GM18951 (cell line): ENCODE results near the gene TMEM129.
A peak's percentile ranks its signal among the peaks of the same experiment; 100 is the strongest.

ENCODE experiments used
- POLR2A ChIP-seq: IDR thresholded peaks from 4 replicates; pipeline ENCODE4 v1.6.1; 2011; ENCODE audit warnings: mild to moderate bottlenecking; ENCODE audit not compliant: insufficient read length, insufficient read depth; ENCODE audit errors: extremely low read depth
- in situ Hi-C: fragments of 300-500 bp; cut with MboI; formaldehyde crosslinking; loops from one replicate; pipeline ENCODE4 v1.12.0; 2022; ENCODE audit warnings: low sequenced_read_pairs, mixed read lengths, inconsistent platforms; ENCODE audit not compliant: unreplicated experiment

TMEM129 gene

DNA sequence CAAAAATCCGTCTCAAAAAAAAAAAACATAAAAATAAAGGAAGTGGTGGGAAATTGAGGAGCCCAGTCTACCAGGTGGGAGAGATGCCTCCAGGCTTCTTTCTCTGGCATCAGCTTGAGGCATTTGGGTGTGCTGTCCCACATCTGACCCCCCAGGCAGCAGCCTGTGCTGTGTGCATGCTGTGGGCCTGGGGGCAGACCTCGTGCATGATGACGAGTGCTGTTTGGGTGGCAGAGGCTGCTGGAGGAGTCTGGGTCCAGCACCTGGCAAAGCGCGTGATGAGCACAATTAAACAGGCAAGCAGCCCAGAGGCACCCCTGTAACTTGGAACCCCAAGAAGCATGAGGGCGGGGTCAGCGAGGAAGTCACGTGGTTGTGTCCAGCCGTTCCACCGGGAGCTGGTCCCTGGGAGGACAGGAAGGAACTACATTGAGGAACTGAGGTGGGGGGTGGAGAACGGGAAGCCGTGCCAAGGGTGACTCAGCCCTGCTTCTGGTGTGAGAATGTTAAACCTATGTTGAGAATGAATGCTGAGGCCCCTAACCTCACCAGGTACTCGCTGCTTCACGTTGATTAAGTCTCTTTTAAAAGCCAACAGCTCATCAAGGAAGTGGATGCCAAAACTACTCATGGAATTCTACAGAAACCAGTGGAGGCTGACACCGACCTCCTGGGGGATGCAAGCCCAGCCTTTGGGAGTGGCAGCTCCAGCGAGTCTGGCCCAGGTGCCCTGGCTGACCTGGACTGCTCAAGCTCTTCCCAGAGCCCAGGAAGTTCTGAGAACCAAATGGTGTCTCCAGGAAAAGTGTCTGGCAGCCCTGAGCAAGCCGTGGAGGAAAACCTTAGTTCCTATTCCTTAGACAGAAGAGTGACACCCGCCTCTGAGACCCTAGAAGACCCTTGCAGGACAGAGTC lies 6.3 kb upstream of the TMEM129 start:
- in situ Hi-C loops: no loop called here
- TF ChIP-seq POLR2A: no peak

DNA sequence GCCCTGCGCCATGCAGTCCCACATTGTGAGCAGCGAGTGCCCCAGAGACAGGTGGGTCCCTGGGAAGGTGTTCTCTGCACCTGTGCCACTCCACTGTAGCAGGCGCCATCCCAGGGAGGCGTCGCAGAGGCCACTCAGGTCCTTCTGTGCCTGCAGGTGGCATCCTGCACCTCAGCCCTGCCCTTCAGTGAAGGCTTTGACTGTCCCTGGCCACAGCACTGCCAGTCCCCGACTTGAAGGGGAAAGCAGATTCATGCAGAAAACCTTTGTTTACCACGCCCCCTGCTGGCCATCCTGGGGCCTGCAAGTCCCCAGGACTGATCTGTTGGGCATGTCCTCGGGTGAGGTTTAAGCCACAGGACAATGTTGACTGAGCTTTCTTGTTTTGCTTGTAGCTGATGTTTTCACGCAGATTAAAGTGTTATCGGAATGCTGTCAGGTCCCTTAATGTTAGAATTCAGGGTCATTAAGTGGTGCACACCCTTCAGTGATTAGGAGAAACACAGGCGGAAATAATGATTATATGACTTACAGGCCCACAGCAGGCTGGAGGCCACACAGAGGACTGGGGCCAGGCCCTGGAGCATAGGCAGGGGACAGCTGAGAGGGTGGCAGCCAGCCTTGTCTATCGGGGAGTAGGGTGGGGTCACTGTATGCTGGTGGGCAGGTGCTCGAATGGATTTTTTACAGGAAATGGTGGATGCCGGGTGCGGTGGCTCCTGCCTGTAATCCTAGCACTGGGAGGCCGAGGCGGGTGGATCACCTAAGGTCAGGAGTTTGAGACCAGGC lies 5.2 kb upstream of the TMEM129 start:
- TF ChIP-seq POLR2A: no peak
- in situ Hi-C loops: no loop called here

DNA sequence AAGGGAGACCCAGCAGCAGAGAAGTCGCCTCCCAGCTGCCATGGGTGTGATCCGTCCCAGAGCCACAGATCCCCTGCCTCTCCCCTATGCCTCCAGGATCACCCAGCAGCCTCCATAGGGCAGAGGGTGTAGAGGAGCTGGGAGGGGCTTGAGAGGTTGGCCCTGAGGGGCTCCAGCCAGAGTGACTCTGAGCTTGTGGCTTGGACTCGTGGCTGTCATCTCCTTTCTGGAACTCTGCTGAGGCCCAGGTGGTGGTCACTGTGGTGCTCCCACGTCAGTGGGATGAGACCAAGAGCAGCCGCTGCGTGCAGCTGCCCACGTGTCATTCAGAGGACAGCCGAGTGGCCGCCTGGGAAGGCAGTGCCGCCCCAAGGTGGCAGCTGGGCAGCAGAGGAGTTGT lies 4.4 kb upstream of the TMEM129 start:
- TF ChIP-seq POLR2A: no peak
- in situ Hi-C loops: no loop called here

DNA sequence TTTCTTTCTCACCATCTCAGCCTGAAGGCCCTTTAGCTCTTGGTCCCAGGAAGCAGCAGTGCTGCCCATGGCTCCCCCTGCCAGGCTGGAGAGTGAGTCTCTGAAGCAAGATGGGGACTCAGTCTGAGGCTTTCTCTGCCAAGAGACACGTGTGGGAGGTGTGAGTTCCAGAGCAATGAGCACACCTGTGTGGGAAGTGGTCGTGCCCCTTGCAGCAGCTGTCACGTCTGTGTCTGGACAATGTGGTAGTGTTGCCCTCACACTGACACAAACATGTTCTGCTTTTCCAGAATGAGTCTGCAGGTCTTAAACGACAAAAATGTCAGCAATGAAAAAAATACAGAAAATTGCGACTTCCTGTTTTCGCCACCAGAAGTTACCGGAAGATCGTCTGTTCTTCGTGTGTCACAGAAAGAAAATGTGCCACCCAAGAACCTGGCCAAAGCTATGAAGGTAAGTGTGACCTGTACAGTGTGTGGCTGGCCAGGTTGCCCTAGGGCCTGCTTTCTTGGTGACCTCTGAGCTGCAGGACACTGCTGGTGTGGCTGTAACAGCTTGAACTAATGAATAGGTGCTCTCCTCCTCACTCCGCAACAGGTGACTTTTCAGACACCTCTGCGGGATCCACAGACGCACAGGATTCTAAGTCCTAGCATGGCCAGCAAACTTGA lies 2.1 kb upstream of the TMEM129 start:
- TF ChIP-seq POLR2A: no peak
- in situ Hi-C loops: no loop called here

DNA sequence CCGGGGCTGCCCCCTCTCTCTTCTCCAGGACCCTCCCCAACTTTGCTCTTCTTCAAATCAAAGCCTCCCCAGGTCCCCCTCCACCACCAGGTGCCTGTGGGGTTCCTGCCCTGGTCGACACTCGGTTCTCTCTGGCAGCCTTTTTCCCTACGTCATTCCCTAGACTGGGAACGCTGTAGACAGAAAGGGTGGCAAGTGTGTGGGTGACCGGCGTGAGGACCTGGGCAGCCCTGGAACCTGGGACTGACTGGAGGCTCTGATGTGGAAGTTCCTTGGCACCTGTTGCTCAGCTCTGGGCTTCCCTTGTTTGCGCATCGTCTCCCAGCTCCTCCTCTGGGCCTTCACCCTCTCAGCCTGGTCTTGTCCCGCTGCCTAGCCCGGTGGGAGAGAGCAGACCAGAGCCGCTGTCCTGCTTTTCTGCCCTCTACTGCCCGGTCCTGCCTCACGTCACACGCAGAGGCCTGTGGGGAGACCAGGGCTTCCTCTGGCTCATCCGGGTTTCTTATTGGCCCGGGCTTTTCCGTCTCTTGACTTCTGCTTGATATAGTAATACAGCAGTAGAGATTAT lies 1.5 kb upstream of the TMEM129 start:
- no peak for TF ChIP-seq POLR2A
- in situ Hi-C loops: no loop called here

DNA sequence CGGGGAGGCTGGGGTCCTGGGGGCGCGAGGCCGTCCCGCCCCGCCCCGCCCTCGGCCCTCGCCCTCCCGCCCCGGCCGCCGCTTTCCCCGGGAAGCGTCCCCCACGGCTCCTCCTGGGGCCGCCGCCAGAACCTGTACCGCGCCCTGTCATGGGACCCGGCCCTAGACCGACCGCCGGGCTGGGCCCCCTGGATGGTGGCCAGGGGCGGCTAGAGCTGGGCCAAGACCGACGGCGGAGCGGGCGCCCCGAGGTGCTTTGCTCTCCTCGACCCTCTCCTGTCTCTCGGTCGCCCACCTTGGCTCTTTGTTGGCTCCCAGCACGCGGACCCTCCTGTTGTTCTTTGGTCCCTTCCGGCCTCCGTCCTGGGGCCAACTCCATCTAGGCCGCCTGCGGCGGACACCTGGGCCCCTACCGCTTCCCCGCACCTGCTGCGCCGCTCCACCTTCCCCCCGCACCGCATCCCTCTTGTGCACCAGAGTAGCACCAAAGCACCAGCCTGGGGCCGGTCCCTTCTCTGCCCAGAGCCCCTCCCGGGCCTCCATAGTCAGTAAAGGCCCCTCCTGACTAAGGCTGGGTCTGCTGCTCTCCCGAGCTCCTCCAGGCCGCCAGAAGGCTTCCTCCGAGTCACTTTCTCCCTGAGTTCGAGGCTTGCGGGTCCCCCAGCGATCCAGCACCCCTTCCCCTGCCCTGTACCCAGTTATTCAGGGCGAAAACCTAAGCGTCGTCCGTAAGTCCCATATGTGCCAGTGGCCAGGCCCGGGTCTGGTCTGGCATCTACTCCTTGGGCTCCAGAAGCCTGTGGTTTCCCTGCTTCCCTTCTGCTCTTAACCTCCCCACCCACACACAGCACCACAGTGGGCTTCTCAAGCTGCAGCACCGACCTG lies 785 bp upstream of the TMEM129 start:
- TF ChIP-seq POLR2A: no peak
- in situ Hi-C loops: no loop called here

DNA sequence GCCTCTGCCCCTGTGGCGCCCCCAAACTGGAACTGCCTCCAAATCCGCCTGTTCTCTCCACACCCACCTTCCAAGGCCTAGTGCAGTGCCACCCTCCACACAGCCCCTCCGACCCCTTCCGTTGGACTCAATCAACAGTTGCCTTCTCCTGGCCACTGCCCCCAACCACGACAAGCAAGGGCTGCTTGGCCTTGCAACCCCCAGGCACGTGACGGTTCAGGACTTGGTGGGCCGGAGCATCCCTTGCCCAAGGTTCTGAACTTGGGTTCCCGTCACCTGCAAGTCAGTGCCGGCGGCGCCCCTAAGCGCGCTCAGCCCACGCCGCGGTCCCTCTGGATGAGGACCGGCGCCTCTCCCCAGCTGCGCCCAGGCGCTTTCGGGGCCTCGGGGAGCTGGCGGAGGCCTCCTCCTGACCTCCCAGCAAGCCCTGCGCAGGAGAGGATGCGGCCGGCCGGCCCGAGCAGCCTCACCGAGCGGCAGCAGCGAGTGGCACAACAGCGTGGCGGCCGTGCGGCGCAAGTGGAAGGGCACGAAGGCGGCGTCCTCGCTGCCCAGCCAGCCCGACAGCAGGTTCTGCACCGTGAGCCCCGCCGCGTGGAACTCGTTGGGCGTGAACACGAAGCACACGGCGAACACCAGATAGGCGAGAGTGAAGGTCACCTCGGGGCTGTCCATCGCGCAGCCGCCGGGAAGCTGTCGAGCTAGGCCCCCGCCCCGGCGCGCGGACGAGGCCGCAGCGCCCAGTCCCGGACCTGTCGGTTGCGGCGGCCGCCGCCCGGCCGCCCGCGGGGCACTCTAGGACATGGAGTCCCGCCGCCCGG lies 750 bp downstream of the TMEM129 start:
- TF ChIP-seq POLR2A: peak; percentile 53
- in situ Hi-C loops: no loop called here

DNA sequence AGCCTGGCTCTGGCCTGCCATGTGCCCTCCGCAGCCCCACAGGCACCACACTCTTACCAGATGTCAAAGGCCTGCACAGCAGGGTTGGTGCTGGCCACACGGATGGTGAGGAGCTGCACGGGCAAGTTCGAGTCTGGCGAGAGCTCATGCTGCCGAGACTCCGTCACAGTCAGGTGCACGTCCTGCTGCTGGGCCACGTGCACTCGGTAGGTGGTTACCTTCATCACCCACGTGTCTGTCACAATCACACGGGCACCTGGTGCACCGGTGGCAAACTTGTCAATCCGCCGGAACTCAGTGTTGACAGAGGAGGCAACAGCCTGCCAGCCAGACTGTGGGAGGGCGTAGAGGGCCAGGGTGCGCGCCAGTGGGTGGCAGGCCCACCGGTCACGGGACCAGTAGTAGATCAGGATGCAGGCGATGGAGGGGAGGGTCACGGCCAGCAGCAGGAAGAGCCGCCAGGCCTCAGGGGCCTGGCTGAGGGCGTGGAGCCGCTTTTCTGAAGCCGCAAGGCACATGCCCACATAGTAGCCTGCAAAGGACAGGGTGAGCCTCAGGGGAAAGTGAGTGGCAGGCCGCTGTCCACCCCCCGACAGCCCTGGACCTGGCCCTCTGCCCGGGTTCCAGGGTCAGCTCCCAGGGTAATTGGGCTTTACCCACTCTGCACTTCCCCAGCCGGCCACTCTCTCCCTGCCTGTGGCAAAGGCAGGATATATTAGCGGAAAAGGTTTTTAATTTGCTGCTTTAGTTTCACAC lies 2.9 kb downstream of the TMEM129 start:
- TF ChIP-seq POLR2A: no peak
- in situ Hi-C loops: no loop called here

DNA sequence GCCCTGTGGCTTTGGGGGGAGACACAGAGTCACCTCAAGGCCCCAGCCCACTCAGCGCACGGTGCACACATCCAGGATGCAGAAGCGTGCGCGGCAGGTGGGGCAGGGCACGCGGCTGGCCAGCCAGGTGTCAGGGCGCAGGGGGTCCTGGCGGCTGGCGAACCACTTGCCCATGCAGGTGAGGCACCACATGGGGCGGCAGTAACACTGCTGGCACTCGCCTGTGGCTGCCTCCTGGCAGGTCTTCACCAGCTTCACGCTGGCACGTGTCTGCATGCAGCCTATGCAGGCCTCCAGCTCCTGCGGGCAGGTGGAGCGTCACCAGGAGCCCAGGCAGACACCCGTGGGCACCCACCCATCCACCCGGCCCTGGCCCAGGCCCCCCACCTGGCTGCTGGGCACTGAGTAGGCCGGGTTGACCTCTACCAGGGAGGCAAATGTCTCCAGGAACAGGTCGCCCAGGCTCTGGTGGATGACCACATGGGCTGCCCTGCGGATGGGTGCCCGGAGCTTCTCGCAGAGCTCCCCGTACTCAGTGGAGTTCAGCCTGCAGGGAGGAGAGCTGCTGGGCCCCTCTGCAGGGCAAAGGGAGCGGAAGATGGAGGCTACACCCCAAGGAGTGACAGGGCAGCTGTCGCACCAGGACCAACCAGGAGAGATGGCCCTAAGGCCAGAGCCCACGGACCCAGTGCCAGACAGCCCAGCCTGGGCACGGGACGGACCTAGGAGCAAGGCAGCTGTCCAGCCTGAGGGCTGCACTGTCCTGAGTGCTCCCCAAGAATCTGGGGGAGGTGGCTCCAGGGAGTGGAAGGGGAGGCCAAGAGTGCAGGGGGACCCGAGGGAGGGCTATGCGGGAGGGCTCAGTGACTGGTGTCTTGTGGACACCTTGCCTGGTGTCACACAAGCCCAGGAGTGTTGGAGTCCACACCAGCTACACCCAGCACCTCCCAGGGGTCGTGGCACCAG lies 3.7 kb downstream of the TMEM129 start:
- in situ Hi-C loops: no loop called here
- peak; percentile 3 for TF ChIP-seq POLR2A
